Kasumi-1 (cell line): Measurements from ENCODE around the gene SLC6A8.
A peak's percentile ranks its signal among the peaks of the same experiment; 100 is the strongest.
"Not testable (repeated sequence)": the region's sequence is repeated elsewhere in the genome, so short reads cannot be mapped to it uniquely, and the experiment has no call there.

Source experiments
- DNase-seq, 2 experiments: peaks; one replicate each; lab custom pipeline; 2025; lab: John Stamatoyannopoulos, UW

The SLC6A8 gene

GRCh38 chrX:153708415-153708814 is 20.7 kb downstream of the SLC6A8 start:
- peak; percentile 2 to 31 for DNase-seq

DNA sequence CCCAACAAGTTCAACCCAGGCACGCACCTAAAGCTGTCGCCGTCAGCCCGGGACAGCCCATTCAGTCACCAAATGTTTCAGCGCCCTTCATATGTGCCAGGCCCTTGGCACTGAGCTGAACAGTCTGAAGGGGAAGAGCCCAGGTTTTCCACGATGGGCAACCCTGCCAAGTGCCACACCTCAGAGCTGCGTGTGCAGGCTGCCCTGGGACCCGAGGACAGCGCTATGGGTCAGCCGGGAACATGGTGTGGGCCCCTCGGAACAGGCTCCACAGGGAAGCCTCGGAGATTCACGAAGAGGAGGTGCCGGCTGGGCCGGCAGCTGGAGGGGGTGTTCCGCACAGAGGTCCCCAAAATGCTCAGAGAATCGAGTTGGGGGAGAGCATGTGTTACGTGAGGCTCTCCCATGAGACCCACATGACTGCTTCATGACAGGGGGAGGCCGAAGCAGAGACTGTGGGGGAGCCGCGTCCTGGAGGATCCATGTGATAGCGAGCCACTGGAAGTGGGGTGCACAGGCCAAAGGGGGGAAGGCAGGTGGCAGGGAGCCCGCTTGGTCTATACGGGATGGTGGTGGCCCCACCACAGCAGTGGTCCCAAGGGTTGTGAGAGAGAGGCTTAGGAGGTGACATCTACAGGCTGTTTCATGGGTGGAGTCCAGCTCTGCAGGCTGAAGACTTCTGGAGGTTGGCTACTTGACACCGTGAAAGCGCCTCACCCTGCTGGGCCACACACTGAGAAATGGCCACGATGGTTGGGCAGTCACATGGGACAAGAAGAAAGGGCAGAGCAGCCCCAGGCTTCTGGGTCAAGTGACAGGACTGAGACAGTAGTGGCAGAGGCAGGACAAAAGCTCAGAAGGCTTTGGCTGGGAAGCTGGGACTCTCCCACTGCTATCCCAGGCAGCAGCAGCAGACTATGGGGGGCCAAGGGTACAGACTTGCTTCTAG is 22.3 kb downstream of the SLC6A8 start:
- no peak for DNase-seq

- DNase-seq = peak in 1 of 2 experiments; percentile 2
Observed at GRCh38 chrX:153714256-153714655, 26.5 kb downstream of the SLC6A8 start.

DNA sequence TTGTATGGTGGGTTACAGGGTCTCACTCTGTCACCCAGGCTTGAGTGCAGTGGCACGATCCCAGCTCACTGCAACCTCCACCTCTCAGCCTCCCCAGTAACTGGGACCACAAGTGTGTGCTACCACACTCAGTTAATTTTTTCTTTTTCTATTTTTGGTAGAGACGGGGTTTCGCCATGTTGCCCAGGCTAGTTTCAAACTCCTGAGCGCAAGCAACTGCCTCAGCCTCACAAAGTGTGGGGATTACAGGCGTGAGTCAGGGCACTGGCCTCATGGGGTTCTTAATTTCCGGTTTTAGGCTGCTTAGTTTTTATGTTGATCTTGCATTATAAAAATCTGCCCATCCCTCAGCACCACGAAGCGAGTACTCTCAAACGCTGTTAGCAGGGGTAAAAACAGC is 29.7 kb downstream of the SLC6A8 start:
- no peak for DNase-seq

DNA sequence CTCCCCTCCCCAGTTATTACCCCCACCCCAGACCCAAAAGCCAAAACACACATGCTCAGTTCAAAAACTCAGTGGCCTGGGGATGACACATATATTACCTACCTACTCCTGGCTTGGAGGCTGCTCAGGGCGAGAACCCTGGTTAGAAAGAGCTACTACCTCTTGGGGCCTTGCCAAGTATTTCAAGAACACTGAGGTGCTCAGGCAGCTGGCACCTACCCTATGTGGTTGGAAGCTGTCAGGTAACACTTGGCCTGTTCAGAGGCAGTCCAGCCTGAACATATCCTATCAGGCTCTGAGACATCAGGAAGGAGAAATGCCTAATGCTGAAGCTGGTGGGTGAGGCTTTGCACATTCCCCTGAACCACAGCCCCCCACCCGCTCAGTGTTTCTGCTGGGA is 31.5 kb downstream of the SLC6A8 start:
- no peak for DNase-seq

- no peak for DNase-seq
Observed at GRCh38 chrX:153719701-153720100, 32.0 kb downstream of the SLC6A8 start.

GRCh38 chrX:153722704-153723350 is 35.1 kb downstream of the SLC6A8 start:
- peak in 1 of 2 experiments; percentile 1 for DNase-seq

- DNase-seq = peak; percentile 7 to 19
Observed at GRCh38 chrX:153723351-153724251, 35.9 kb downstream of the SLC6A8 start.

DNA sequence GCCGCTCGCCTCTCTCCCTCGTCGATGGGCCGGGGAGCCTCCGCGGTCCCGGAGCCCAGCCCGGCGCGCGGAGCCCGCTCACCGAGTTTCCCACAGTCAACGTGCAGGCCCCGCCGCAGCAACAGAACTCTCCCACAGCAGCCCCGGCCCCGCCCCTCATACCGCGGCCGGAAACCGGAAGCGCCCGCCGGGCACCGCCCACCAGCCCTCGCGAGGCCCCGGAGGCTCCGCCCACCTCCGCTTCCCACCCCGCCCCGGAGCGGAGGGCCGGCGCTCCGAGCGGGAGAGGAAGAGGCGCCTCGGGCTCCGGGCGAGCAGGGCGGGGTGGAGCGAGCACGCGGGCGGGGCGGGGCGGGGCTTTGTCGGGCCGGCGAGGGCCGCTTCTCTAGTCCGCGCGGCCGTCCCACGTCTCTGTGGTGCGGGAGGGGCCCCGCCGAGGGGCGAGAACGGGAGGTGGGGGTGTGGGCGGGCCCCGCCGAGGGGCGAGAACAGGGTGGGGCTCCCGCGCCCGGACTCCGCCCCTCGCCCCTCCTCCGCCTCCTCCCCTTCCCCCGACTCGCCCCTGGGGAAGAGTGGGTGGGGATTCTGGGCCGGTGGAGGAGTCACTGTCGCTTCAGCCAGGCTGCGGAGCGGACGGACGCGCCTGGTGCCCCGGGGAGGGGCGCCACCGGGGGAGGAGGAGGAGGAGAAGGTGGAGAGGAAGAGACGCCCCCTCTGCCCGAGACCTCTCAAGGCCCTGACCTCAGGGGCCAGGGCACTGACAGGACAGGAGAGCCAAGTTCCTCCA is 36.7 kb downstream of the SLC6A8 start, which contains the start of the genes ABCD1 and BCAP31:
TSS of gene ABCD1 (plus strand) at position 605 of the 787 bp plus-strand sequence. CDS start 411 bp downstream, outside the sequence.
TSS of gene BCAP31 (minus strand) at position 136 of the 787 bp plus-strand sequence. CDS start 1,143 bp downstream, outside the sequence.
- DNase-seq = peak; percentile 70 to 84

GRCh38 chrX:153725039-153725831 is 37.5 kb downstream of the SLC6A8 start:
- no peak for DNase-seq

DNA sequence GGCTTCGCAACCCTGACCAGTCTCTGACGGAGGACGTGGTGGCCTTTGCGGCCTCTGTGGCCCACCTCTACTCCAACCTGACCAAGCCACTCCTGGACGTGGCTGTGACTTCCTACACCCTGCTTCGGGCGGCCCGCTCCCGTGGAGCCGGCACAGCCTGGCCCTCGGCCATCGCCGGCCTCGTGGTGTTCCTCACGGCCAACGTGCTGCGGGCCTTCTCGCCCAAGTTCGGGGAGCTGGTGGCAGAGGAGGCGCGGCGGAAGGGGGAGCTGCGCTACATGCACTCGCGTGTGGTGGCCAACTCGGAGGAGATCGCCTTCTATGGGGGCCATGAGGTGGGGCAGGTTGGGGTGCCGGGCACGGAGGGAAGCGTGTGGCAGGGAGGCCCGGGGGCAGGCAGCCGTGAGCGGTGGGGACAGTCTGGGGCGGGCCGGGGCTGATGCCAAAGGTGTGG is 38.1 kb downstream of the SLC6A8 start:
- no peak for DNase-seq

DNA sequence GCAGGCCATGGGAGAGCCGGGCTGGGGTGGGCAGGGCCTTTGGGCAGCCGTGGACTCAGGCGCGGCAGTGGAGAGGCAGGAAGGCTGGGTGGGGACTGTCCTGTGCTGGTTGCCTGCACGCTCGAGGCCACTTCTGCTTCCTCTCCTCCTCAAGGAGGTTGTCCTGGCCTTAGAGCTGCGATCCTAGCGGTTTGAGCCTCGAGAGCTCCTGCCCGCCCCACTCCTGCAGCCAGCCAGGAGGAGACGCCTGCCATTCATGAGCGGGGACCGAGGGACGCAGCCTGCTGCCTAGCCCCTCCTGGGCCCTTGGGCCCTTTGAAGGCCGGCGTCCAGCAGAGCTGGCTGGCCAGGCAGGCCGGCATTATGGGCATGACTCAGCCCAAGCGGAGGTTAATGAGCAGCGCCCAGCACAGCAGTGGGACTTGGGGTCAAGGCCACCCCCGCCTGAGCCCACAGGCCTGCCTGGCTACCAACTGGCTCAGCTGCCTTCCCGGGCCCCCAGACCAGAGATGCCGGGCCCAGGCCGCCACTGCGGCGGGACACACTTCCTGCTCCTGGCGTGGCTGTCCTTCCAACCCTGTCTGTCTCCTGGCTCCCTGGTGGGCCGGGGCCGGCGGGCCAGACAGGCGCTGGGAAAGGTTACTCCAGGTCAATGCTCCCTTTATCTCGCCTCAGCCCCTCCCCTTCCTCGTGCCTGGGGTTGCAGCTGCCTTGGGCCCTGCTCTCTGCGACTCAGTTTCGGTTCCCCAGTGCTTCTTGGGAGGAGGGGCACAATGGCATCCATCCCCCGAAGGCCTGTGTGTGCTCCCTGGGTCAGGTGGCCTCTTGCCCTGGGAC is 38.8 kb downstream of the SLC6A8 start:
- DNase-seq = peak; percentile 39 to 42

GRCh38 chrX:153727123-153727931 is 39.6 kb downstream of the SLC6A8 start:
- no peak for DNase-seq

- no peak for DNase-seq
Observed at GRCh38 chrX:153728095-153728494, 40.4 kb downstream of the SLC6A8 start.

DNA sequence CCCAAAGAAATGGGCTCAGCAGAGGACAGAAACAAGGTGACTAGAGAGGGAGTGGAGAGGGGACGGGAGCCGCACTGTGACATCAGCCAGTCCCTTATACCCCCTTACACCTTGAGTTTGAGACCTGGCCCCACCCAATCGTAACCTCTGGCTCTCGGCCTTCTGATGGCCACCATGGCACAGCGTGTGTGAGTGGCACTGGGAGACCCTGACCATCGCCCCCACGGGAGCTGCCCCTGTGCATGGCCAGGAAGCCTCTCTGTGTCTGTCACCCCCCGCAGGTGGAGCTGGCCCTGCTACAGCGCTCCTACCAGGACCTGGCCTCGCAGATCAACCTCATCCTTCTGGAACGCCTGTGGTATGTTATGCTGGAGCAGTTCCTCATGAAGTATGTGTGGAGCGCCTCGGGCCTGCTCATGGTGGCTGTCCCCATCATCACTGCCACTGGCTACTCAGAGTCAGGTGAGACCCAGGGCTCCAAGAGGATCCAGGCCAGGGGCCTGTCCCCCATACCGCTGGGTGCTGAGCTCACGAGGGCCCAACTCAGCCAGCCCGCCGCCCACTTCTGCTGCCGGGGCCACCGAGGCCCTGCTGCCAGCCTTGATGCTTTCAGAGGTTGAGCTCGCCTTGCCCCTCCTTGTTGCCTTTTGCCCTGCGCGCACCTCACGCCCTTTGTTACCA is 41.4 kb downstream of the SLC6A8 start:
- DNase-seq = no peak

DNA sequence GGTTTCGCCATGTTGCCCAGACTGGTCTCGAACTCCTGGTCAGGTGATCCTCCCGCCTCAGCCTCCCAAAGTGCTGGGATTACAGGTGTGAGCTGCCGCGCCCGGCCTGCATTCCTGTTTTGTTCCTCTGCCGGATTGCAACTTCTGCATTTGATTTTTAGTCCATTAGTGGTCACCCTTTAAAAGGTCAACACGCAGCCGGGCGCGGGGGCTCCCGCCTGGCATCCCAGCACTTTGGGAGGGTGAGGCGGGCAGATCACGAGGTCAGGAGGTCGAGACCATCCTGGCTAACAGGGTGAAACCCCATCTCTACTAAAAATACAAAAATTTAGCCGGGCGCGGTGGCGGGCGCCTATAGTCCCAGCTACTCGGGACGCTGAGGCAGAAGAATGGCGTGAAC is 42.4 kb downstream of the SLC6A8 start:
- DNase-seq = not testable (repeated sequence)

GRCh38 chrX:153731117-153731844 is 43.6 kb downstream of the SLC6A8 start:
- DNase-seq = no peak
